Lower leg skin (tissue), 3 donors: ENCODE measurements around the gene PDLIM5.

Experiments used
- POLR2A ChIP-seq, 2 donors: fragments of 450-650 bp; IDR thresholded peaks; one replicate each; pipeline ENCODE4 v1.6.1; 2016 to 2017; ENCODE audit warnings: antibody characterized with exemption in 2 of 2, mild to moderate bottlenecking in 1 of 2, moderate library complexity in 1 of 2
- TF ChIP-seq, protein P1 (sequence below), 3 donors: fragments of 450-650 bp; IDR thresholded peaks; one replicate each; pipeline ENCODE4 v1.5.1; 2016; ENCODE audit warnings: antibody characterized with exemption in 3 of 3, mild to moderate bottlenecking in 3 of 3, moderate library complexity in 2 of 3

DNA sequence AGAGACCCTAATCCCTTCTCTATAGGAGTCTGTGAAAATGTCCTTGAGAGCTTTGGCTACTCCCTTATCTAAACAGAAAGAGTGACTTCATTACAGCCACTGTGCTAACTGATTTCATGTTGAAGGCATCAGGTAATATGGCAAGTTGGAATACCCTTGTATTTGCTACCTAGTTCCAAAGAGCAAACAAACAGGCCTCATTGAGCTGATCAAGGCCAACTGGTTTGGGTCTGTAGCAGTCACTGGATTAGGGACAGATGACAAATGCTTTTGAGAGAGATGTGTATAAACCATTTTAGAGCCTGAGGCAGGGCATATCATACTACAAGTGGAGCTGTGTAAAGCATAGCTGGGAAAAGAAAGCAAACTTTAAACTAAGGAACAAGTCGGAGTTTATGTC lies 22.9 kb upstream of the PDLIM5 start:
- TF ChIP-seq, protein P1, sequence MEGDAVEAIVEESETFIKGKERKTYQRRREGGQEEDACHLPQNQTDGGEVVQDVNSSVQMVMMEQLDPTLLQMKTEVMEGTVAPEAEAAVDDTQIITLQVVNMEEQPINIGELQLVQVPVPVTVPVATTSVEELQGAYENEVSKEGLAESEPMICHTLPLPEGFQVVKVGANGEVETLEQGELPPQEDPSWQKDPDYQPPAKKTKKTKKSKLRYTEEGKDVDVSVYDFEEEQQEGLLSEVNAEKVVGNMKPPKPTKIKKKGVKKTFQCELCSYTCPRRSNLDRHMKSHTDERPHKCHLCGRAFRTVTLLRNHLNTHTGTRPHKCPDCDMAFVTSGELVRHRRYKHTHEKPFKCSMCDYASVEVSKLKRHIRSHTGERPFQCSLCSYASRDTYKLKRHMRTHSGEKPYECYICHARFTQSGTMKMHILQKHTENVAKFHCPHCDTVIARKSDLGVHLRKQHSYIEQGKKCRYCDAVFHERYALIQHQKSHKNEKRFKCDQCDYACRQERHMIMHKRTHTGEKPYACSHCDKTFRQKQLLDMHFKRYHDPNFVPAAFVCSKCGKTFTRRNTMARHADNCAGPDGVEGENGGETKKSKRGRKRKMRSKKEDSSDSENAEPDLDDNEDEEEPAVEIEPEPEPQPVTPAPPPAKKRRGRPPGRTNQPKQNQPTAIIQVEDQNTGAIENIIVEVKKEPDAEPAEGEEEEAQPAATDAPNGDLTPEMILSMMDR (IDR thresholded peaks at IDR 0.05) = no peak
- TF ChIP-seq POLR2A (IDR thresholded peaks at IDR 0.05) = no peak
